GM21515 (cell line): Measurements from ENCODE around the gene NCKAP5L.

ENCODE experiments used
- ATAC-seq: cut with Tn5 transposase; IDR thresholded peaks from one replicate; pipeline ENCODE4 v1.9.1; 2021; ENCODE audit not compliant: unreplicated experiment

The NCKAP5L gene

GRCh38 chr12:49741882-49742620, 86.2 kb downstream of the NCKAP5L start:
- peak; percentile 68 for ATAC-seq
